Keratinocyte (primary cell): Measurements from ENCODE around the gene DLX3. TPM values are rescaled to one million over a fixed set of nuclear protein-coding genes. Genes with fewer than 3 reads are reported as not detected.

Experiments used
- DNase-seq: peaks from one replicate; pipeline ENCODE4 v3.0.0-alpha.2; 2011; ENCODE audit warnings: low read depth, missing footprints, low spot score
- FAIRE-seq: peaks from 2 replicates; lab custom pipeline; 2011; peaks lifted over from hg19 to GRCh38; lab: Jason Lieb, UNC
- H2AFZ ChIP-seq: 2 replicates; pipeline ENCODE4 v1.6.0; 2012; ENCODE audit warnings: low read length, control low read depth, inconsistent platforms; ENCODE audit not compliant: control insufficient read depth
- H3K27ac ChIP-seq: 2 replicates; pipeline ENCODE4 v1.5.1; 2011; ENCODE audit warnings: low read length; ENCODE audit not compliant: control insufficient read depth, insufficient read depth
- H3K27me3 ChIP-seq: 3 replicates; pipeline ENCODE4 v1.6.0; 2011; ENCODE audit warnings: low read length; ENCODE audit not compliant: control insufficient read depth, insufficient read depth; ENCODE audit errors: extremely low read depth
- H3K36me3 ChIP-seq, 2 experiments: 2 replicates in 1 of 2; 3 replicates in 1 of 2; pipeline ENCODE4 v1.5.1; 2011; ENCODE audit warnings: low read length in 2 of 2, mild to moderate bottlenecking in 1 of 2; ENCODE audit not compliant: control insufficient read depth in 2 of 2, insufficient read depth in 2 of 2; ENCODE audit errors: extremely low read depth in 1 of 2
- H3K4me1 ChIP-seq: 3 replicates; pipeline ENCODE4 v1.5.1; 2011; ENCODE audit warnings: low read length; ENCODE audit not compliant: control insufficient read depth, insufficient read depth; ENCODE audit errors: extremely low read depth
- H3K4me2 ChIP-seq: 3 replicates; pipeline ENCODE4 v1.6.0; 2011; ENCODE audit warnings: low read depth, low read length; ENCODE audit not compliant: control insufficient read depth, insufficient read depth; ENCODE audit errors: extremely low read depth
- H3K4me3 ChIP-seq, 3 experiments: fragments of 200-600 bp in 1 of 3; sonication (generic) in 1 of 3; 2 replicates in 2 of 3; 3 replicates in 1 of 3; pipeline ENCODE4 v1.5.1; 2011 to 2016; ENCODE audit warnings: low read length in 3 of 3, mild to moderate bottlenecking in 3 of 3, control low read depth in 2 of 3, inconsistent platforms in 1 of 3, low read depth in 1 of 3, mixed read lengths in 1 of 3, mixed run types in 1 of 3, moderate library complexity in 1 of 3; ENCODE audit not compliant: control insufficient read depth in 2 of 3, insufficient read depth in 2 of 3; ENCODE audit errors: extremely low read depth in 1 of 3
- H3K79me2 ChIP-seq: 2 replicates; pipeline ENCODE4 v1.6.0; 2012; ENCODE audit warnings: low read length; ENCODE audit not compliant: control insufficient read depth, insufficient read depth
- H3K9ac ChIP-seq: 3 replicates; pipeline ENCODE4 v1.6.0; 2011; ENCODE audit warnings: low read length; ENCODE audit not compliant: control insufficient read depth, insufficient read depth; ENCODE audit errors: extremely low read depth
- H3K9me1 ChIP-seq: 3 replicates; pipeline ENCODE4 v1.6.0; 2011; ENCODE audit warnings: low read length; ENCODE audit not compliant: control insufficient read depth, insufficient read depth; ENCODE audit errors: extremely low read depth
- H3K9me3 ChIP-seq: 2 replicates; pipeline ENCODE4 v1.5.1; 2012; ENCODE audit warnings: low read depth, low read length; ENCODE audit not compliant: control insufficient read depth
- H4K20me1 ChIP-seq: 3 replicates; pipeline ENCODE4 v1.6.0; 2011; ENCODE audit warnings: low read length; ENCODE audit not compliant: control insufficient read depth, insufficient read depth; ENCODE audit errors: extremely low read depth
- EZH2 ChIP-seq: IDR thresholded peaks from one replicate; pipeline ENCODE4 v1.6.1; 2012; ENCODE audit warnings: inconsistent platforms, mild to moderate bottlenecking, low read length, moderate library complexity
- dilution Hi-C: fragments of 300-500 bp; cut with MboI; formaldehyde crosslinking; loops from one replicate; pipeline ENCODE4 v1.7.0; 2020; ENCODE audit warnings: low sequenced_read_pairs; ENCODE audit not compliant: extremely low pct_ligation_motif_present
- polyA plus RNA-seq, 5 experiments: library from polyadenylated mRNA; depleted of rRNA in 3 of 5; stranded (reverse) in 3 of 5; stranded (forward) in 1 of 5; unstranded in 1 of 5; fragments of >200 nt; gene quantifications; 1 replicate in 1 of 5; 2 replicates in 3 of 5; 3 replicates in 1 of 5; pipeline versions ENCODE4 v1.2.1 to v1.2.3, GENCODE V29; 2011 to 2012; ENCODE audit warnings: missing spikeins in 2 of 5, low read depth in 1 of 5, low replicate concordance in 1 of 5
- TF ChIP-seq, protein P1 (sequence below), 3 experiments: IDR thresholded peaks in 1 of 3; conservative IDR thresholded peaks in 1 of 3; optimal IDR thresholded peaks in 1 of 3; 2 replicates in 2 of 3; 3 replicates in 1 of 3; pipeline versions ENCODE3 to v1.5.1; 2011; ENCODE audit warnings: low read length in 3 of 3, mild to moderate bottlenecking in 3 of 3, moderate library complexity in 2 of 3, control low read depth in 1 of 3, inconsistent platforms in 1 of 3; ENCODE audit not compliant: insufficient read depth in 2 of 3; ENCODE audit errors: extremely low read depth in 1 of 3

Gene DLX3
- polyA plus RNA-seq, 1 donor (not counting 4 experiments of a cell fraction or from before 2014, with no cell fraction given) = 0.72 TPM

DNA sequence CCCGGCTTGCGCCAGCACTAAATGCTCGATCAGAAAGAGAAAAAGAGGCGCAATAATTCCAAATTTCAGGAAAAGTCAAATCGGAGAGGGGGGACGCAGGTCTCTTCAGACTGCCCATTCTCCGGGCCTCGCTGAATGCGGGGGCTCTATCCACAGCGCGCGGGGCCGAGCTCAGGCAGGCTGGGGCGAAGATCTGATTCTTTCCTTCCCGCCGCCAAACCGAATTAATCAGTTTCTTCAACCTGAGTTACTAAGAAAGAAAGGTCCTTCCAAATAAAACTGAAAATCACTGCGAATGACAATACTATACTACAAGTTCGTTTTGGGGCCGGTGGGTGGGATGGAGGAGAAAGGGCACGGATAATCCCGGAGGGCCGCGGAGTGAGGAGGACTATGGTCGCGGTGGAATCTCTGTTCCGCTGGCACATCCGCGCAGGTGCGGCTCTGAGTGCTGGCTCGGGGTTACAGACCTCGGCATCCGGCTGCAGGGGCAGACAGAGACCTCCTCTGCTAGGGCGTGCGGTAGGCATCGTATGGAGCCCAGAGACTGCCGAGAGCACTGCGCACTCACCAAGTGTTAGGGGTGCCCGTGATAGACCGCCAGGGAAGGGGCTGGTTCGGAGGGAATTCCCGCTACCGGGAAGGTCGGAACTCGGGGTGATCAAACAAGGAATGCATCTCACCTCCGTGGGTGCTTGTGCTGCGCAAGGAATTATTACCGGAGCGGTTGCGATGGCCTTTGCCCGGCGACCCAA is 30.1 kb downstream of the DLX3 start:
- H3K9me1 ChIP-seq = no peaks in the 10 kb centered on the region
- H3K9ac ChIP-seq = no peak overlapping the region
- H3K9me3 ChIP-seq = no peaks in the 10 kb centered on the region
- H3K36me3 ChIP-seq = no peaks in the 10 kb centered on the region
- FAIRE-seq (no peak), DNase-seq (no peak)
- peaks cover 62% of the 10 kb centered on the region for H3K27me3 ChIP-seq
- peaks cover 7% of the 10 kb centered on the region for H3K4me1 ChIP-seq
- no peak for TF ChIP-seq EZH2
- no peaks in the 10 kb centered on the region for H3K79me2 ChIP-seq
- dilution Hi-C loops = no loop called here
- H3K4me3 ChIP-seq = no peak overlapping the region
- H3K27ac ChIP-seq = no peak overlapping the region
- no peaks in the 10 kb centered on the region for H4K20me1 ChIP-seq
- H2AFZ ChIP-seq = no peak overlapping the region
- no peak overlapping the region for H3K4me2 ChIP-seq

DNA sequence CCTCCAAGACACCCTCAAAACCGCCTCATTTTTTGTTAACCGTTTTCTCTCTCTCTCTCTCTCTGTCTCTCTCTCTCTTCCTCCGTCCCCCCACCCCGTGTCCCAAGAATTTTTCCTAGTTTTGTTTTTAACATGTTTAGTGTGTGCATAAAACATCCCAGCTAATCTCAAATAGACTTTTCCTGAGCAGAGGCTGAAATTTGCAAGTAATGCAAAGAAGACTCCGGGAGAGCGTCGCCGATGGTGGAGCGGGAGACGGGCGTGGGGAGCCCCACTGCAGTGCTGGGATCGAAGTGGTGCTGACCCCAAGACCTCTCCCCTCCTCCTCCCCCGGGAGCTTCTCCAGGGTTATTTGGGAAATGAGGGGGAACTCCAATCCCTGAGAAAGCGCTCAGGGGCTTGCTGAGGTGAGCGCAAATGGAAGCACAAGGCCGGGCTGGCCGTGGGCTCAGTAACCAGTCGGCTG is 30.7 kb downstream of the DLX3 start:
- dilution Hi-C loops = no loop called here

More for the DNA sequence above, 30.7 kb downstream of the DLX3 start:
- DNase-seq (no peak), FAIRE-seq (no peak)
- TF ChIP-seq, protein P1, sequence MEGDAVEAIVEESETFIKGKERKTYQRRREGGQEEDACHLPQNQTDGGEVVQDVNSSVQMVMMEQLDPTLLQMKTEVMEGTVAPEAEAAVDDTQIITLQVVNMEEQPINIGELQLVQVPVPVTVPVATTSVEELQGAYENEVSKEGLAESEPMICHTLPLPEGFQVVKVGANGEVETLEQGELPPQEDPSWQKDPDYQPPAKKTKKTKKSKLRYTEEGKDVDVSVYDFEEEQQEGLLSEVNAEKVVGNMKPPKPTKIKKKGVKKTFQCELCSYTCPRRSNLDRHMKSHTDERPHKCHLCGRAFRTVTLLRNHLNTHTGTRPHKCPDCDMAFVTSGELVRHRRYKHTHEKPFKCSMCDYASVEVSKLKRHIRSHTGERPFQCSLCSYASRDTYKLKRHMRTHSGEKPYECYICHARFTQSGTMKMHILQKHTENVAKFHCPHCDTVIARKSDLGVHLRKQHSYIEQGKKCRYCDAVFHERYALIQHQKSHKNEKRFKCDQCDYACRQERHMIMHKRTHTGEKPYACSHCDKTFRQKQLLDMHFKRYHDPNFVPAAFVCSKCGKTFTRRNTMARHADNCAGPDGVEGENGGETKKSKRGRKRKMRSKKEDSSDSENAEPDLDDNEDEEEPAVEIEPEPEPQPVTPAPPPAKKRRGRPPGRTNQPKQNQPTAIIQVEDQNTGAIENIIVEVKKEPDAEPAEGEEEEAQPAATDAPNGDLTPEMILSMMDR (optimal IDR thresholded peaks at IDR 0.05 in 1 of 3, IDR thresholded peaks at IDR 0.05 in 1 of 3, conservative IDR thresholded peaks at IDR 0.05 in 1 of 3; ENCODE audit: extremely low read depth in 1 of 3, insufficient read depth in 2 of 3, low read length in 3 of 3) = no peak
- no peak for TF ChIP-seq EZH2
- peaks cover 57% of the 10 kb centered on the region for H3K27me3 ChIP-seq
- no peaks in the 10 kb centered on the region for H3K9me3 ChIP-seq
- H3K4me1 ChIP-seq = peaks cover 7% of the 10 kb centered on the region
- no peaks in the 10 kb centered on the region for H3K9me1 ChIP-seq
- no peak overlapping the region for H2AFZ ChIP-seq
- H3K27ac ChIP-seq = no peak overlapping the region
- no peak overlapping the region for H3K9ac ChIP-seq
- no peak overlapping the region for H3K4me2 ChIP-seq
- H3K4me3 ChIP-seq = no peak overlapping the region
- no peaks in the 10 kb centered on the region for H3K79me2 ChIP-seq
- H4K20me1 ChIP-seq = no peaks in the 10 kb centered on the region
- H3K36me3 ChIP-seq = no peaks in the 10 kb centered on the region
